ENCODE data around the gene ZNF583. TPM values are rescaled to one million over a fixed set of nuclear protein-coding genes. Genes with fewer than 3 reads are reported as not detected.

The ZNF583 gene
- total RNA-seq, 1 donor from 2014 or later: 1.9 TPM

- no peak for DNase-seq (ENCODE audit: low read depth in 2 of 2)
Observed at GRCh38 chr19:56474308-56474707, 70.2 kb downstream of the ZNF583 start.

- DNase-seq (ENCODE audit: low read depth in 2 of 2): no peak
Observed at GRCh38 chr19:56476093-56476492, 72.0 kb downstream of the ZNF583 start.

Other genes starting within 250 kb of the ZNF583 start
- not detected in 2 replicates for gene GALP, start 228.3 kb upstream of the ZNF583 start, total RNA-seq
- gene ZSCAN5B, start 206.5 kb upstream of the ZNF583 start, total RNA-seq: not detected in 2 replicates
- not detected in 2 replicates for gene ZSCAN5C, start 202.1 kb upstream of the ZNF583 start, total RNA-seq
- 1.8 and 2.2 TPM in 2 replicates for gene EDDM13, start 131.6 kb upstream of the ZNF583 start, total RNA-seq
- gene ZSCAN5A, start 89.5 kb upstream of the ZNF583 start, total RNA-seq: 6.9 and 8.2 TPM in 2 replicates
- gene ZNF582, start 10.8 kb upstream of the ZNF583 start, total RNA-seq: 1.3 and 2.4 TPM in 2 replicates
- gene ZNF667, start 73.0 kb downstream of the ZNF583 start, total RNA-seq: 1.8 and 2.5 TPM in 2 replicates
- 0.90 and 1.5 TPM in 2 replicates for gene ZNF471, start 103.5 kb downstream of the ZNF583 start, total RNA-seq
- gene ZFP28, start 134.6 kb downstream of the ZNF583 start, total RNA-seq: 4.6 and 5.4 TPM in 2 replicates
- gene ZNF470, start 163.1 kb downstream of the ZNF583 start, total RNA-seq: 3.1 and 3.5 TPM in 2 replicates
- 8.9 and 12.9 TPM in 2 replicates for gene ZNF71, start 191.0 kb downstream of the ZNF583 start, total RNA-seq
- 0.26 and 0.51 TPM in 2 replicates for gene SMIM17, start 238.8 kb downstream of the ZNF583 start, total RNA-seq

Measured in dermis microvascular lymphatic vessel endothelial cell (primary cell).